Activated CD4-positive, alpha-beta T cell treated with anti-CD3 and anti-CD28 coated beads for 4 hours (primary cell): ENCODE results near the gene CELF2.

ENCODE experiments used
- DNase-seq, 2 donors: peaks; one replicate each; pipeline ENCODE4 v3.0.0-alpha.2; 2020

The CELF2 gene

DNA sequence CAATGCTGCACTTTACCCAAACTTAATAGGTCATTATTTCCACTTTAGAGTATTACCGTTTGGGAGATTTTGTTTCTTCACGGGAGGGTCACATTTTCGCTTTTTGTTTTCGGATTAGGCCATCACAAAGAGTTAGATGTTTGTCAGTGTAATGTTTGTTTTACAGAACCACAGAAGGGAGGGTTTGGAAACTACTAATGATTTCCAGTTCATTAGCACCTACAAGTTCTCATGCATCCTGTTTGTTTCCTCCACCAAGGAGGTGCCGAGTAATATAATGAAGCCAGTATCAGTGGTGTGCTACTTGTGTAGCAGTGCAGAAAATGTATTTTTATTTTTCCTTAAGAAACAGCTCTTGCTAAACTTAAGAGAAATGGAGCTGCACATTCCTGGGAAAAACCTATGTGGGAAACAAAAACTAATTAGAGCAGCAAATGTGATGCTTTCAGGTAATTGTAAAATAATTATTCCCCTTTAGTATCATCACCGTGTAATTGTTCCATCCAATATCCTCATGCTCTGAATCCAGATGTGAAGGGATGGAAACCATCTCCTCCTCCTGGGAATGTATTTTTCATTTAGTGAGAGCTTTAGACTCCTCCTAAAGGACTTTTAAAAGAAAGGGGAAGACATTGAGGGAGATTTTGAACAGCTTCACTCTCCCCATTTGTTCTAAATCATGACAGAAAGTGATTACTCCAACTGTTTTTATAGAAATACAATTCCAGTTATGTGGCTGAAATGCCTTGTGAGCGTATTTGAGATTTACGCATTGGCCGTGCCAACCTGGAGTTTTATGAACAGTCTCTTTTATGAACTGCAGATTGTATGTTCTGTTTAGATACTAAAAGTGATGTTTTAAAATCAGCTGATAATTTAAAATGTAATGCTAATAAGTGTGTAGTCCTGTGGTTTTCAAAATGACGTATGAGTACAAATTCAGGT, 5.6 kb downstream of the CELF2 start:
- no peak for DNase-seq

DNA sequence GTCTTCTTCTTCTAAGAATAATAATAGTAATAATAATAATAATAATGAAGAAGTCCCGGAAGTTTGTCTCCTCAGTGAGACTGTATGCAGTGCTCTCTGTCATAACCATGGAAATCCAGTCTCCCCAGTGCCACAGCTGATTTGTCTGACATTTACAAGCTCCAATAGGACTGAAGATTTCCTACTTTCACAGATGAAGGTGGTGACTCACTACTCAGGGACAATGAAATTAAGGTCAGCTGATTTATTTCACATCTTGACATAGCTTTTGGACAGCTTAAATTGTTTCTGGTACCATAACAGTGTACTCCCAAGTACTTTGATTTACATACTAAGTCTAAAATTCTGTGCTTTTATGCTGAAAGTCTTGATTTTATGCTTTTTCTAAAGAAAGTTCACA, 6.9 kb downstream of the CELF2 start:
- no peak for DNase-seq

GRCh38 chr10:11025978-11026377, 8.3 kb downstream of the CELF2 start:
- no peak for DNase-seq

DNA sequence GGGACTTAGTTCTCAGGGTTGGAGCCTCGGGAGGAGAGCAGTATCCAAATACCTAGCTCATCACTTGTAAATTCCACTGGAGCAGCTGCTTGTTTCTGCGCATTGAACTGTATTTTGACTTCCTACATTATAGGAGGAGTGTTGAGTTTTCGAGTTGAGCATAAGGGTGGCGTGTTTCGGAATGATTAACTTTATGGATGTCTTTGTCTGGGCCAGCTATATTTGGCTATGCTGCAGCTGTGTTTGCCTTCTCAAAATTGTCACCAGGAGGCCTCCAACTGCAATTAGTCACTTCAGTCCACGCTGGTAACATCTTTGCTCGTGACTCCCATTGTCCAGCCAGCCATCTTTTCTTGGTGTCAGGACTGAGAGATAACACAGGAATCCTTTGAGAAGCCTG, 9.1 kb downstream of the CELF2 start:
- DNase-seq, result no peak

- DNase-seq, result no peak
Measured at GRCh38 chr10:11034762-11035161, 17.1 kb downstream of the CELF2 start.

GRCh38 chr10:11035301-11035991, 17.8 kb downstream of the CELF2 start:
- DNase-seq, result no peak

GRCh38 chr10:11036424-11037011, 18.8 kb downstream of the CELF2 start:
- DNase-seq, result no peak

DNA sequence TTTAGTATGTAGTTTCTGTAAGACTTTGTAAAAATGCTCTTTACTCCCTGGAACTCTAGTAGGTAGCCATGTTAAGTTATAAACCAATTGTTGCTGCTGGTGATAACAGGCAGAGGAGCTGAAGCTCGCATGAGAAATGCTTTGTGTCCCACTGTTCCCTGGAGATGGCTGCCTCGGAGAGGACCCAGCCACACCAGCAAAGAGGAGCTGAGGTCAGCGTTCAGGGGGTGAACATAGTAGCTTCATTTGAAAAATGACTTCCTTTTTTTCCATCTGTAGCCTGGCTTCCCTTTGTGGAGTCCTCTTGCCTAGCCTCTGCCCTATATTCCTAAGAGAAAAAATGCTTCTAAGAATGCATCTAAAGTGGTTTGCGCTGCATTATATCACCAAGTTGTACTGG, 20.3 kb downstream of the CELF2 start:
- DNase-seq, result no peak

- no peak for DNase-seq
Measured at GRCh38 chr10:11042357-11042756, 24.7 kb downstream of the CELF2 start.

DNA sequence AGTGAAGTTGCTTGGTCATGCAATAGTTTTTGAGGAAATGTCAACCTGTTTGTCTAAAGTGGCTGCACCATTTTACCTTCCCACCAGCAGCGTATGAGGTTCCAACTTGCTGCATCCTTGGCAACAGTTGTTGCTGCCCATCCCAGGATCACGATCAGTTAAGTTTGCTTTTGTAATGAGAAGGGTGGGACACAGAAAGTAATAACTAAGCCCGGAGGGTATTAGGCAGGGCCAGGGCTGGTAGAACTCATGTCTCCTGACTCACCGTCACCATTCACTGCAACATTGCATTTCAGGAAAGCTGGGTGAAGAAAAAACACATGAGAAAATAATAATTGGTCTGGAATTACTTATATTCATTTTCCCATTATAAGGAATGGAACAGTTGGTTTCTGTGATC, 25.4 kb downstream of the CELF2 start:
- no peak for DNase-seq

DNA sequence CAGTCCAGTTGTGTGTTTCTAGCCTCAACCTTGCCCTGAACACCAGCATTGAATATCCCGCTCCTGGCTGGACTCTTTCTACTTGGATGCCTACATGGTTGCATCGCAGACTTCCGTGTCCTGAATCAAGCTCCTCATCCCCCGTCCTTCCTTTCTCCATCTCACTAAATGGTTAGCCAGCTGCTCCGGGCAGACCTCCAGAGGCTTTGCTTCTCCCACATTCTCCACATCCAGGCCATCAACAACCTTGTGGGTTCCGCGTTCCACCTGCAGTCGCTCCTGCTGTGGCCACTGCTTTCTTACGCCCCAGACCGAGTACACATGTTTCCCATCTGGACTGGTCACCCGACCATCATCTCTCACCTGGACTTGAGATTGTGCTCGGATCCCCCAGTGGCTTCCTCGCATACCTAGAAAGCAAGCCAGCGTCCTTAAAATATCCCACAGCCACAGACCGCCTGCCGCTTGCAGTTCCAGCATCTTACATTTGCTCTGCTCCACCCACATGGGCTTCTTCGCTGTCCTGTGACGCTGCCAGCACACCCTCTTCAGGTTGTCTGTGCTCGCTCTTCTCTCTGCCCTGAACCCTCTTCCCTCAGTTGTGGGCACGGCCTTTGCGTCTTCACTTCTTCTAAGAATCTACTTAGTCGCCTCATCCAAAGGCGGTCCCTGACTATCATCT, 25.9 kb downstream of the CELF2 start:
- no peak for DNase-seq

DNA sequence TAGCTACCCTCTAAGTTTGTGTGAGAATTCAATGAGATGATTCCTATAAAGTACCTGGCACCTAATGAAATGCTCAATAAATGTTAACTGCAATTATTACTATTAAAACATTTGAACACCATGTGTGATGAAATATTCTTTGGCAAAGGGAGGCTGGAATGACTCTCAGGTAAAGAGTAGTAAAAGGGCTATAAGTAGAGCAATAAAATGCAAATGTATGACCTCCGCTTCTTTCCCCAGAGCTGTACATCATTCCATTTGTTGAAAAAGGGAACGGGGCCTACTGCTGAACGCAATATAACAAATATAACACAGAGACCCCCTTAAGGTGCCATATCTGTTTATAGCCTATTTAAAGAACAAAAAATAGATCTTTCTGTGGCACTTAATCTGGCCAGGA, 27.8 kb downstream of the CELF2 start:
- DNase-seq, result no peak

DNA sequence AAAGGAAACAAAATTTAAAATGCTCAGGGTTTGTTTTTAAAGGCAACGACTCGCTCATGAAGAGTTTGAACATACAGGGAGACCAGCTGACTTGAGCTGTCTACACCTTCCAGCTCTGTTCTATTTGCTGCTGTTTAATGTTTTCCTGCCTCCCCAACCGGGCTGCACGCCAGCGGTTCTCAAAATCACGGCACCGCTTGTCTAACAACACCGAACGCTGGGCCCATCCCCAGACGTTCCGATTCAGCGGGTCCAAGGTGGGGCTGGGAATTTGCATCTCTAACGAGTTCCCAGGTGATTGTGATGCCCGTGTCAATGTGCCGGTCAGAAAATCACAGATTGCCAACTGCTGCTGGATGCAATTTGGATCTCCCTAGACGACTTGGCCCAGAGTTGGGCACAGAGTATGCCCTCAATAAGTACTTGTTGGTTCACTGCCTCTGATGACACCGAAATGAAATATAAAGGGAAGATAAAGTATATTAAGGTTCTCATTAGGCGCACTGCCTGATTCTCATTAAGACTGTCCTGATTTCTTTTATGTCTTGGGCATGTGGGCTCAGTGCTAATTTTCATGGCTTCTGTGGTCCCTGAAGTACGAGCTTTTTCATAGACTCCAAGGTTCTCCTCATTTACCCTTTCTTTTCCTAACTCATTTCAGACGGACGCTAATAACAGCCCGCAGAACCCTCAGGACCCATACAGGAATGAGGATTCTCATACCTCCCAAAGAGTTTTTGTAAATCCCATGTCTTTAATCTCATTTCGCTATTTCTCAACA, 28.5 kb downstream of the CELF2 start:
- DNase-seq, result no peak

- no peak for DNase-seq
Measured at GRCh38 chr10:11046776-11047160, 29.1 kb downstream of the CELF2 start.

GRCh38 chr10:11048707-11049278, 31.1 kb downstream of the CELF2 start:
- DNase-seq, result no peak

- DNase-seq, result no peak
Measured at GRCh38 chr10:11049806-11050205, 32.1 kb downstream of the CELF2 start.

- no peak for DNase-seq
Measured at GRCh38 chr10:11050301-11051287, 32.9 kb downstream of the CELF2 start.

GRCh38 chr10:11057018-11057417, 39.3 kb downstream of the CELF2 start:
- DNase-seq, result no peak

- DNase-seq, result no peak
Measured at GRCh38 chr10:11057448-11057847, 39.8 kb downstream of the CELF2 start.

GRCh38 chr10:11057994-11058393, 40.3 kb downstream of the CELF2 start:
- no peak for DNase-seq

- no peak for DNase-seq
Measured at GRCh38 chr10:11058965-11059364, 41.3 kb downstream of the CELF2 start.
